WTC11 (cell line): Measurements from ENCODE around the gene ASB13.

Source experiments
- FOXJ3 ChIP-seq: sonication (generic); formaldehyde crosslinking; IDR thresholded peaks from 2 replicates; pipeline ENCODE4 v1.9.0; 2021; ENCODE audit warnings: missing genetic modification reagents, mild to moderate bottlenecking, borderline replicate concordance
- FOXK1 ChIP-seq: sonication (generic); formaldehyde crosslinking; IDR thresholded peaks from 2 replicates; pipeline ENCODE4 v1.8.0; 2022; ENCODE audit warnings: mild to moderate bottlenecking, moderate library complexity, missing genetic modification reagents
- NFYB ChIP-seq: sonication (generic); formaldehyde crosslinking; conservative IDR thresholded peaks from 2 replicates; pipeline ENCODE4 v1.8.0; 2022; ENCODE audit warnings: low read depth, missing genetic modification reagents
- NR2C2 ChIP-seq: sonication (generic); formaldehyde crosslinking; IDR thresholded peaks from 2 replicates; pipeline ENCODE4 v1.8.0; 2022; ENCODE audit warnings: mild to moderate bottlenecking, missing genetic modification reagents
- SOX15 ChIP-seq: fragments of 250-450 bp; sonication (Bioruptor Pico); IDR thresholded peaks from 2 replicates; pipeline ENCODE4 v1.9.0; 2021; ENCODE audit warnings: mild to moderate bottlenecking
- SP1 ChIP-seq: sonication (generic); formaldehyde crosslinking; conservative IDR thresholded peaks from 2 replicates; pipeline ENCODE4 v1.8.1; 2022; ENCODE audit warnings: missing genetic modification reagents
- TCF7 ChIP-seq: sonication (generic); formaldehyde crosslinking; IDR thresholded peaks from 2 replicates; pipeline ENCODE4 v1.8.0; 2022; ENCODE audit warnings: mild to moderate bottlenecking, low read depth, missing genetic modification reagents, moderate library complexity
- TF ChIP-seq, protein P1 (sequence below): sonication (generic); formaldehyde crosslinking; IDR thresholded peaks from 2 replicates; pipeline ENCODE4 v1.8.0; 2022; ENCODE audit warnings: mild to moderate bottlenecking, missing genetic modification reagents
- TF ChIP-seq, protein P2 (sequence below): sonication (generic); formaldehyde crosslinking; IDR thresholded peaks from 2 replicates; pipeline ENCODE4 v1.8.1; 2022; ENCODE audit warnings: low read depth, missing genetic modification reagents, borderline replicate concordance
- TF ChIP-seq, protein P3 (sequence below): sonication (generic); formaldehyde crosslinking; IDR thresholded peaks from 2 replicates; pipeline ENCODE4 v1.8.1; 2022; ENCODE audit warnings: low read depth, mild to moderate bottlenecking, moderate library complexity, missing genetic modification reagents, borderline replicate concordance
- TF ChIP-seq, protein P4 (sequence below): fragments of 200-600 bp; IDR thresholded peaks from 2 replicates; pipeline ENCODE4 v1.8.0; 2022; ENCODE audit warnings: antibody characterized with exemption
- TF ChIP-seq, protein P5 (sequence below): sonication (generic); formaldehyde crosslinking; IDR thresholded peaks from 2 replicates; pipeline ENCODE4 v1.8.1; 2023; ENCODE audit warnings: mild to moderate bottlenecking, moderate library complexity, missing genetic modification reagents
- TF ChIP-seq, protein P6 (sequence below): sonication (generic); formaldehyde crosslinking; IDR thresholded peaks from 2 replicates; pipeline ENCODE4 v1.8.0; 2022; ENCODE audit warnings: mild to moderate bottlenecking, missing genetic modification reagents

DNA sequence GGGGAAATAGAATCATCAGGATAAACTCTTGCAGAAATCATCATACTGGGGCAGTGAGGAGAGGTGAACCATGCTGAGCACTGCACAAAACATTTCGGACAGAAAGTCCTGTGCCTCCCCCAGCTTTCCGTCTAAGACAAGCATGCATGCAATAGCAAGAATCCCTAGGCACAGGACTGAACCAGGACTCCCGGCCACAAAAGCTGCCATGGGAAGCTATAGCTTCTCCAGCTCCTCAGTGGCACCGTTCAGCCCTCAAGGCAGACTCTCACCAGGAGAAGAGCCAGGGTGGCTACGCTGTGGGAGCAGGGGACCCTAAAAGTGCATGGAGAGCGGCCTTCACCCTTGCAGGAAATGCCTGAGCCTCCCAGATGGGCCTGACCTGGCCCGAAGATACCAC is 70.8 kb downstream of the ASB13 start:
- TF ChIP-seq SOX15 (CRISPR knock-in tag) (no peak), FOXK1 (CRISPR knock-in tag) (no peak), NFYB (CRISPR knock-in tag) (no peak), NR2C2 (CRISPR knock-in tag) (no peak), SP1 (no peak), FOXJ3 (no peak), TCF7 (CRISPR knock-in tag) (no peak)
- TF ChIP-seq, protein P1, sequence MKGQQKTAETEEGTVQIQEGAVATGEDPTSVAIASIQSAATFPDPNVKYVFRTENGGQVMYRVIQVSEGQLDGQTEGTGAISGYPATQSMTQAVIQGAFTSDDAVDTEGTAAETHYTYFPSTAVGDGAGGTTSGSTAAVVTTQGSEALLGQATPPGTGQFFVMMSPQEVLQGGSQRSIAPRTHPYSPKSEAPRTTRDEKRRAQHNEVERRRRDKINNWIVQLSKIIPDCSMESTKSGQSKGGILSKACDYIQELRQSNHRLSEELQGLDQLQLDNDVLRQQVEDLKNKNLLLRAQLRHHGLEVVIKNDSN = no peak
- TF ChIP-seq, protein P2, sequence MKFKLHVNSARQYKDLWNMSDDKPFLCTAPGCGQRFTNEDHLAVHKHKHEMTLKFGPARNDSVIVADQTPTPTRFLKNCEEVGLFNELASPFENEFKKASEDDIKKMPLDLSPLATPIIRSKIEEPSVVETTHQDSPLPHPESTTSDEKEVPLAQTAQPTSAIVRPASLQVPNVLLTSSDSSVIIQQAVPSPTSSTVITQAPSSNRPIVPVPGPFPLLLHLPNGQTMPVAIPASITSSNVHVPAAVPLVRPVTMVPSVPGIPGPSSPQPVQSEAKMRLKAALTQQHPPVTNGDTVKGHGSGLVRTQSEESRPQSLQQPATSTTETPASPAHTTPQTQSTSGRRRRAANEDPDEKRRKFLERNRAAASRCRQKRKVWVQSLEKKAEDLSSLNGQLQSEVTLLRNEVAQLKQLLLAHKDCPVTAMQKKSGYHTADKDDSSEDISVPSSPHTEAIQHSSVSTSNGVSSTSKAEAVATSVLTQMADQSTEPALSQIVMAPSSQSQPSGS (CRISPR knock-in tag) = no peak
- TF ChIP-seq, protein P3, sequence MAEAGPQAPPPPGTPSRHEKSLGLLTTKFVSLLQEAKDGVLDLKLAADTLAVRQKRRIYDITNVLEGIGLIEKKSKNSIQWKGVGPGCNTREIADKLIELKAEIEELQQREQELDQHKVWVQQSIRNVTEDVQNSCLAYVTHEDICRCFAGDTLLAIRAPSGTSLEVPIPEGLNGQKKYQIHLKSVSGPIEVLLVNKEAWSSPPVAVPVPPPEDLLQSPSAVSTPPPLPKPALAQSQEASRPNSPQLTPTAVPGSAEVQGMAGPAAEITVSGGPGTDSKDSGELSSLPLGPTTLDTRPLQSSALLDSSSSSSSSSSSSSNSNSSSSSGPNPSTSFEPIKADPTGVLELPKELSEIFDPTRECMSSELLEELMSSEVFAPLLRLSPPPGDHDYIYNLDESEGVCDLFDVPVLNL (CRISPR knock-in tag) = no peak
- TF ChIP-seq, protein P4, sequence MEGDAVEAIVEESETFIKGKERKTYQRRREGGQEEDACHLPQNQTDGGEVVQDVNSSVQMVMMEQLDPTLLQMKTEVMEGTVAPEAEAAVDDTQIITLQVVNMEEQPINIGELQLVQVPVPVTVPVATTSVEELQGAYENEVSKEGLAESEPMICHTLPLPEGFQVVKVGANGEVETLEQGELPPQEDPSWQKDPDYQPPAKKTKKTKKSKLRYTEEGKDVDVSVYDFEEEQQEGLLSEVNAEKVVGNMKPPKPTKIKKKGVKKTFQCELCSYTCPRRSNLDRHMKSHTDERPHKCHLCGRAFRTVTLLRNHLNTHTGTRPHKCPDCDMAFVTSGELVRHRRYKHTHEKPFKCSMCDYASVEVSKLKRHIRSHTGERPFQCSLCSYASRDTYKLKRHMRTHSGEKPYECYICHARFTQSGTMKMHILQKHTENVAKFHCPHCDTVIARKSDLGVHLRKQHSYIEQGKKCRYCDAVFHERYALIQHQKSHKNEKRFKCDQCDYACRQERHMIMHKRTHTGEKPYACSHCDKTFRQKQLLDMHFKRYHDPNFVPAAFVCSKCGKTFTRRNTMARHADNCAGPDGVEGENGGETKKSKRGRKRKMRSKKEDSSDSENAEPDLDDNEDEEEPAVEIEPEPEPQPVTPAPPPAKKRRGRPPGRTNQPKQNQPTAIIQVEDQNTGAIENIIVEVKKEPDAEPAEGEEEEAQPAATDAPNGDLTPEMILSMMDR = no peak
- TF ChIP-seq, protein P5, sequence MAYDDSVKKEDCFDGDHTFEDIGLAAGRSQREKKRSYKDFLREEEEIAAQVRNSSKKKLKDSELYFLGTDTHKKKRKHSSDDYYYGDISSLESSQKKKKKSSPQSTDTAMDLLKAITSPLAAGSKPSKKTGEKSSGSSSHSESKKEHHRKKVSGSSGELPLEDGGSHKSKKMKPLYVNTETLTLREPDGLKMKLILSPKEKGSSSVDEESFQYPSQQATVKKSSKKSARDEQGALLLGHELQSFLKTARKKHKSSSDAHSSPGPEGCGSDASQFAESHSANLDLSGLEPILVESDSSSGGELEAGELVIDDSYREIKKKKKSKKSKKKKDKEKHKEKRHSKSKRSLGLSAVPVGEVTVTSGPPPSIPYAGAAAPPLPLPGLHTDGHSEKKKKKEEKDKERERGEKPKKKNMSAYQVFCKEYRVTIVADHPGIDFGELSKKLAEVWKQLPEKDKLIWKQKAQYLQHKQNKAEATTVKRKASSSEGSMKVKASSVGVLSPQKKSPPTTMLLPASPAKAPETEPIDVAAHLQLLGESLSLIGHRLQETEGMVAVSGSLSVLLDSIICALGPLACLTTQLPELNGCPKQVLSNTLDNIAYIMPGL (CRISPR knock-in tag) = no peak
- TF ChIP-seq, protein P6, sequence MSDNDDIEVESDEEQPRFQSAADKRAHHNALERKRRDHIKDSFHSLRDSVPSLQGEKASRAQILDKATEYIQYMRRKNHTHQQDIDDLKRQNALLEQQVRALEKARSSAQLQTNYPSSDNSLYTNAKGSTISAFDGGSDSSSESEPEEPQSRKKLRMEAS (CRISPR knock-in tag) = no peak
